GM19238 (cell line): Measurements from ENCODE around the gene DIS3L2.
"Not testable (repeated sequence)": the region's sequence is repeated elsewhere in the genome, so short reads cannot be mapped to it uniquely, and the experiment has no call there.

ENCODE experiments used
- DNase-seq: peaks from one replicate; pipeline ENCODE4 v3.0.0; 2011; ENCODE audit warnings: low spot score; ENCODE audit not compliant: insufficient read length

DIS3L2 gene

DNA sequence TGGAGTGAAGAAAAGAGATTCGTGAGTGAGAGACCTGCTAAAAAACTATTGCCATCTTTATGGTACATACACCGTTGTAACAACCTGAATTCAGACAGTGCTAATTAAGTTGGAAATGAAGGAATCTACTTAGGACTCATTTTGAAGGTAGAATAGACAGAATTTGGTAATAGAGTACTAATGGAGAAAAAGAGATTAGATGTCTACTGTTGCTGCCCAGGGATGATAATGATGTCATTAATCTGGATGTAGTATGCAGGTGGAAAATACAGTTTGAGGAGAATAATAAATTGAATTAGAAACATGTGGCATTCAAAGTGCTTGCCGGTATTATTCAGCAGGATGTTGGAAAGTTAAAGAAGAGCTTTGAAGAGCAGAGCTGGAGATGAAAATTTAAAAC lies 44.7 kb downstream of the DIS3L2 start:
- DNase-seq = no peak

DNA sequence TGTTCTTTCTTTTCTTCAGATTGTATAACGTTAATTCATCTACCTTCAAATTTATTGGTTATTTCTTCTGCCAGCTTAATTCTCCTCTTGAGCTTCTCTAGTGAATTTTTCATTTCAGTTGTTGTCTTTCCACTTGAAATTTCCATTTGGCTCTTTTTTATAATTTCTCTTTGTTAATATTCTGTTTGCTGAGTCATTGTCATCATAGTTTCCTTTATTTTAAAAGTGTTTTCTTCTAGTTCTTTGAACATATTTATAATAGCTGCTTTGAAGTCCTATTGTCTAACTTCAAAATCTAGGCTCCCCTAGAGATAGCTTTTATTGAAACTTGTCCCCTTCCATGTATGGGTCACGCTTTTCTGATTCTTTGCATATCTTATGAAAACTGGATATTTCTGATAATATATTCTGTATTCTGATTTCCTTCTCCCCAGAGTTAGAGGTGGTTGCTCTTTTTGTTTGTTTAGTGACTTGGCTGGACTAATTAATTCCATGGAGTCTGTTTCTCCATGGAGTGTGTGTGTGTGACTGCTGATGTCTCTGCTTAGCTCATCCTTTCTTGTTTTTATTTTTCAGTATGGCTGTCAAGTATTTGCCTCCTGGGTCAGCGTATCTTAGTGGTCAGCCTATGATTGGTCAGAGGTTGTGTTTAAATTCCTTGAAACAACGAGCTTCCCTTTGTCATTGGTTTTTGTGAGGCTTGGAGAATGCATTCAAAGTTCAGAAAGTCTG lies 47.6 kb downstream of the DIS3L2 start:
- no peak for DNase-seq

DNA sequence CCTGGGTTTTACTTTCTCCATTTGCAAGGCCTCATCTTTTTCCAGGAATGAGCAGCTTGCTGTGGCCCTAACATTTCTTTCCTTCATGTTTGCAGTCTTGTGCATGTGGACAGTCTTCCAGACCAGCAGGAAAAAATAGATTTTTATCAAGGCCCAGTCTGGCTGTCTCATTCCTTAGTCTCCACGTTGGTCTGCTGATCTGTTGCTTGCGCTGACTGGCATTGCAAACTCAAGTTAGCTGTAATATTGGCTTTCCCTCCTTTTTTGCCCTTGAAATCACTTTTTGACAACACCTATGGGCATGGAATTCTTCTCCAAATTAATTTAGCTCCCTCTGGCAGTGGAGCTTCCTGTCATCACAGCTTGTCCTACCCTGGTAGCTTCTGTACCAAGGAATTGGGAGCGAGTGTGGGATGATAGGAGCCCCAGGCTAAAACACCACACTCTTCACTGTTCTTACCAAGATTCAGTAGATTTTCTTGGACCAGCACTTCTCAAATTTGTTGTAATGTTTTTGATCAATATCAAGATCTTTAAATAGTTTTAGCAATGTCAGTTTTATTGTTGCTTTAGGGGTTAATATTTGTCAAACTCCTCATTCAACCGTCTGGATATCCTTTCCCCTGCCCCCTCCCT lies 48.2 kb downstream of the DIS3L2 start:
- DNase-seq = no peak

DNA sequence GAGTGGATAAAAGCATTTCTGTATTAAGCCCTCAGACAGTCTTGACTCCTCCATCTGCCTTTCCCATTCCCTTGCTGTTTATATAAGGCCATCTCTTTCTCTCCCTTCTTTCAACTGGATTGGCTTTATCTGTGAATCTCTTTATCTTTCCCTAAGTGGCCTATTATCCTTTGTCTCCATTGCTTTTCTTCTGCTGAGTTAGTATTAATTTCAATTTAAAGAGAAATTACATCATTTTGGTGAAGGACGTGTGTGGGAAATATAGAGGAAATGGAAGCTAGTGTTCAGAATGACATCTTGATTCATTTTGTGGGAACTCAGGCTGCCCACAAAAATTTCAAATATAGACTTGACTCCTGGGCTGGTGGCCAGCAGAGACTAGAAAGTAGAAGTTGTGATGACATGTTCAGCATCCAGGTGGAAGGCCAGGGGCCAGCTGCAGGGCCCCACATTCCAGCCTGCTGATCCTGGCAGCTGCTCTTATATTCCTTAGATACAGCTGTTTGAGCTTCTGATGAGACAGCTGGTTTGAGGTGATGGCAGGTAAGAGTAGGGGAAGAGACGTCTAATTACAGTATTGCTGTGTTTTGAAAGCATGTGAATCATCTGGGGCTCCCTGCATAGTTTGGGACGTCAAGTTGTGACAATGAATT lies 52.3 kb downstream of the DIS3L2 start:
- no peak for DNase-seq

DNA sequence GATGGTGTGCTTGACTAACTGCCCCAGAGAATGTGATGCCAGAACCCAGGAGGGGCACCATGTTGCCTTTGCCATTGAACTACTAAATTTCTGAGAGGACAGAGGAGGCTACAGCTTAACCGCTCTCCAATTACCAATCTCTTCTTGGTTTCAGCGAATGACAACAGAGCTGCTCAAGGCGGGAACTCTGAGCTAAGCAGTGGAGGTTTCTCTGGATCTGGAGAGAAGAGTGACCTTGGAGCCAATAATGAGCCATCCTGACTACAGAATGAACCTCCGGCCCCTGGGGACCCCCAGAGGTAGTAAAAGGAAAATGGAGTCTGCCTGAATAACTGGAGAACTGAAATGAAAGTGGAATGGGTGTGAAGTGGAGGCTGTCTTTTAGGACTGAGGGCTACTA lies 53.2 kb downstream of the DIS3L2 start:
- DNase-seq = no peak

DNA sequence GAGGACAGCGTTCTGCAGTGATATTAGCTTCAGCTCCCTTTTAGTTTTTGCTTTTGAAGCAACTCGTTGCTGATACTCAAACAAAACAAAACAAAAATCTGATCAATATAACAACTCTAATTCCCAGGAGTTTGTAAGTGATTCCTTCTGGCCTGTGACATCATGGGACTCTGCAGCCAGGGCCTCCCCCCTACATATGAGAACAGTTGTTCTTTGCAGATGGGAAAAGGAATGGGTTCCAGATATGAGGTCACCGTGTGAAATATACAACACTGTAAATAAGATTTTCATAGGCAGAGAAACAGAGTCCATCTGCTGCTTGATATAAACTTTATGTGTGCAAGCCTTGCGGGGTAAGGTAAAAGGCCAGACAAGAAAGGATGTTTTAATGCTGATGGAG lies 56.7 kb downstream of the DIS3L2 start:
- DNase-seq = no peak

DNA sequence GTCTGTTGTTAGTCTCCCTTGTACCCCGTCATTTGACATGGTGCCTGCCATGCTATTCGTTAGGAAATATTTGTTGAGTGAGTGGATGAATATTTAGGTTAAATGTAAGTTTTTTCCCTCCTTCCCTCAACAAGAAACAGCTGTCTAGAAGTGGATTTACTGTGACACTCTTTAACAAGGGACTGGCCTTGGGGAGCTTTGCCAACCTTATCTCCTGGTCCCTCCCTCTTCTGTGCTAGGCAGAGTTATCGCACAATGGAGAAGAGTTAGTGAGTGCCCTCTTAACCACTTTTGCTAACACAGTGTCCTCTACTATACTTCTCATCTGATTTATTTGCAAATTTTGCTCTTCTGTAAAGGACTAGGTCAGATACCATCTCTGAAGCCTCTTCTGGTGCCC lies 61.2 kb downstream of the DIS3L2 start:
- DNase-seq = no peak

DNA sequence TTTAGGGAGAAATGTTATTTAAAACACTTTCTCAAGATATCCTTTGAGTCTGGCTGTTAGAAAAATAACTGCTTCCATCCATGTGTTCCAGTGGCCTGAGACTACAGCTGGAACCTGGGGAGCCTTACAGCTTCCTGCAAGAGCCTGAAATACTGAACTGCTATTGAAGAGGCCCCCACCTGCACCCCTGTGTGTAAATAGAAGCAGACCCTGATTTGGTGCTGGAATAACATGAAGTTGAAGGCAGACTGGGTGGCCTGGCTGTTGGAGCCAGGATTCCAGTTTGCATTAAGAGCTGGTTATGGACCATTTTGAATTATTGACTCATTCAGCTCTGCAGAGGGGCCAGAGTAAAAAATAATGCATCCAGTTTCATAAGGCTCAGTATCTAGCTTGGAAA lies 61.9 kb downstream of the DIS3L2 start:
- no peak for DNase-seq

DNA sequence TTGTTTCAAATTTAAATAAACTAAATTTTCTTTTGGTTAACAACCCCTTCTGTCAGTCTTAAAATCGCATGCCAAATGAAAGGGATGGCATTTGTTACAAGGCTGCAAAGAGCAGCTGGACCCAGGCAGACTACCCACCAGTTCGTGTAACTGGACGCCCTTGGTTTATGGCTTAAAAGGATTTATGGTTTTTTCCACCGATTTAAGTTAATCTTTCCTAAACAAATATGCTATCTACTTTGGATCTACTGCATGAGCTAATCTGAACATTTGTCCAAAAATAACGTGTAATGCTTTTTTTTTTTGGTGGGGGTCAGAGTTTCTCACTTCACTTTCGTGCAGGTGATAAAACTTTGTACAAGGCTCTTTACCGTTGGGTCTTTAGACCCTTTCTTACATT lies 62.9 kb downstream of the DIS3L2 start:
- DNase-seq = no peak

DNA sequence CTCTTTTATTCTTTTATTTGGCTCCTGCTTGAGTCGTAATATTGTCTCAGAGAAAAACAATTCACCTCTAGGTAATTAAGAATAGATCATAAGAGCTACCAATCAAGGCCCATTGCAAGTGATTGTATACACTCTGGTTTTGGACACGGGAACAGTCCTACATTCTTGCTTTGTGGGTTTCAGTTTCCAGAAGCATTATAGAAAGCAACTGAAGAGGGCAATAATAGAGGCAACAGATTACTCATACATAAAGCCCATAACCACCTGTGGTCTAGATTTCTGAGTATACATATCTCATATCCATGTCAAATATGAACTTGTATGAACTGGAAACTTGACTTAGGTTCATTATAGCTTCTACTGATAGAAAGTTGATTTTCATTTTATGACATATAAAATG lies 65.4 kb downstream of the DIS3L2 start:
- peak; percentile 32 for DNase-seq

DNA sequence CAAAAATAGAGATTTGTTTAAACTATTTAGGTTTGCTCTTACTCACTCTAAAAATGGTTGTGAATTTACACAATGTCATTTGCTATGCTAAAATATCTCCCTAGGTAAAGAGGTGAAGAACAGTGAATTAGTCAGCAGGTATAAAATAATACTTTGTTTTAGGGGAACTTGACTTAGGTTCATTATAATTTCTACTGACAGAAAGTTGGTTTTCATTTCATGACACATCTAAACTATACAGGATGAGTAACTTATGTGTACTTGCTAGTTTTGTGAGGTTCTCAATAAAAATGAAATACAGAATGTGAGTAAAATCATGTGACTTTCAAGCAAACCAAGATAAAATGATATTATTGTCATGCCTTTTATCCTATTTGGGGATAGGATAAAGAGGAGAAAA lies 66.0 kb downstream of the DIS3L2 start:
- DNase-seq = no peak

DNA sequence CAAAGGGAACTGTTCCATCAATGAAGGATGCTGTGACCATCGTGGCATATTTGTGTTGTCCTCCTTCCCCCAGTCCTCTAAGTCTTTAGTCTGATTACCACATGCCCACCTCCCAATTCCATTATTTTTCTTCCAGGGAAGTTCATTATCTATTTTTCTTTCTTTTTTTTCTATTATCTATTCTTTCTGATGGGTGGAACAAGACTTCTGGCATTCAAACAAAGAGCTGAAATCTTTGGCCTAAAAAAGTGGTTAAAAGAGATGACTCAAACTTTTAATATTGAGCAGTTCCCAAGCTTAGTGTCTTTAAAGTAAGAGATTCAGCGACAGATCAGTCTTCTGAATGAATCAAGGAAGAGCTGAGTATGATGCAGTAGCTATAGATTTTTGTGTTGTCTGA lies 66.6 kb downstream of the DIS3L2 start:
- no peak for DNase-seq

DNA sequence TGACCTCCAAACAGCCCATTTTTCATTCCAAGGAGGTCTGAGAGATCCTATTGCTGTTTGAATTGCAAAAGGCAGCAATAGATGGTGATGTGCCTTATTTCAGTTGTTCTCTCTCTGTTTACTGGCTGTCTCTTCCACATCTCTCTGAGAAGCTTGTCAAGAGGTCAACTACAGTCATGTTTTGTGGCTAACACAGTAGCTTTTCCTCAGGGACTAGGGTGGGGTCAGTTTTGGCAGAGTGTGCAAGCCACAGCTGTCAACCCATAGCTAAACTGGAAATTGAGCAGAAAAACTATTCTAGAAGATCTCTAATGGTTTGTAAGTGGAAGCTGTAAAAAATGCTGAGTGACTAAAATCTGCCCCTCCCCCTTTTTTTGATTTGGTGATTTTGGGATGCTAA lies 67.1 kb downstream of the DIS3L2 start:
- no peak for DNase-seq

DNA sequence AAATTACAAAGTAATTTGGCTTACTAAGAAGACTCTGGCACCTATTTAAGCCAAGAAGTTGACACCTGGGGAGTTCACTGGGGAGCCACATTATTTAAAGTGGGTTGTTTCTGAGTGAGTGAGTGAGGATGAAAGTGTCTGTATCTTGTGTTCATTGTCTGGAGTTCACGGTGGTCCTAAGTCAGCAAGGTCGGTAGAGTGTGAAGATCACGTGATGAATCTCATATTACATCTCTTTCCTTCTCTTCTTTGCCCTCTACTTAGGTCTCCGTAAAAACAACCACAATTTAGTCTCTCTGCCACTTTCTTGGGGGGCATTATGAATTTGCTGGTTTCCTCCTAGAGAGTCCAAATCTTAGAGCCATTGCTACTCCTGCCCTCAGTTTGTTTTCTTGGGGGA lies 67.8 kb downstream of the DIS3L2 start:
- DNase-seq = no peak

DNA sequence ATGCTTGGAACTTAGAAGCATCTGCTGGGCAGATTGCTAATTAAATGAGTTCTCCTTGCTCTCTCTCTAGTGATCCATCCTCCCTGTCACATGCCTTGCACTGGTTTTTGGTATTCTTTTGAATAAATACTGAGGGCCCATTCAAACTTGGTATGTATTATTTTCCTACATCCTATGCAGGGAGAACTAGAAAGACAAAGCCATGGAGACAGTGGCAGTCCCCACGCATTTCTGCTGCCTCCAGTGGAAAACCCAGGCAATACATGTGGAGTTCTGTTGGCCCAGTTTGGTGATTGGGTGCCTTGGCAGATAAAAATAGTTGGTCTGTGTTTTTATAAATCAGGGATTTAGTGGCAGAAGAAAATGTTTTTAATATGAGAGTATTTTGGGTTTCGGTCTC lies 68.7 kb downstream of the DIS3L2 start:
- no peak for DNase-seq

DNA sequence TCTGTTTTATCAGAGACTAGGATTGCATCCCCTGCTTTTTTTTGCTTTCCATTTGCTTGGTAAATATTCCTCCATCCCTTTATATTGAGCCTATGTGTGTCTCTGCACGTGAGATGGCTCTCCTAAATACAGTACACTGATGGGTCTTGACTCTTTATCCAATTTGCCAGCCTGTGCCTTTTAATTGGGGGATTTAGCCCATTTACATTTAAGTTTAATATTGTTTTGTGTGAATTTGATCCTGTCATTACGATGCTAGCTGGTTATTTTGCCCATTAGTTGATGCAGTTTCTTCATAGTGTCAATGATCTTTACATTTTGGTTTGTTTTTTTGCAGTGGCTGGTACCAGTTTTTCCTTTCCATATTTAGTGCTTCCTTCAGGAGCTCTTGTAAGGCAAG lies 73.8 kb downstream of the DIS3L2 start:
- DNase-seq = not testable (repeated sequence)

DNA sequence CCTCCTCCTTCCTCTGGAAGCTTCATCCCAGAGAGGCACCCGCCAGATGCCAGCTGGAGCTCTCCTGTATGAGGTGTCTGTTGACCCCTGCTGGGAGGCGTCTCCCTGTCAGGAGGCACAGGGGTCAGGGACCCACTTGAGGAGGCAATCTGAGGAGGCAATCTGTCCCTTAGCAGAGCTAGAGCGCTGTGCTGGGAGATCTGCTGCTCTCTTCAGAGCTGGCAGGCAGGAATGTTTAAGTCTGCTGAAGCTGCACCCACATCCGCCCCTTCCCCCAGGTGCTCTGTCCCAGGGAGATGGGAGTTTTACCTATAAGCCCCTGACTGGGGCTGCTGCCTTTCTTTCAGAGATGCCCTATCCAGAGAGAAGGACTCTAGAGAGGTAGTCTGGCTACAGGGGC lies 75.4 kb downstream of the DIS3L2 start:
- DNase-seq = not testable (repeated sequence)

DNA sequence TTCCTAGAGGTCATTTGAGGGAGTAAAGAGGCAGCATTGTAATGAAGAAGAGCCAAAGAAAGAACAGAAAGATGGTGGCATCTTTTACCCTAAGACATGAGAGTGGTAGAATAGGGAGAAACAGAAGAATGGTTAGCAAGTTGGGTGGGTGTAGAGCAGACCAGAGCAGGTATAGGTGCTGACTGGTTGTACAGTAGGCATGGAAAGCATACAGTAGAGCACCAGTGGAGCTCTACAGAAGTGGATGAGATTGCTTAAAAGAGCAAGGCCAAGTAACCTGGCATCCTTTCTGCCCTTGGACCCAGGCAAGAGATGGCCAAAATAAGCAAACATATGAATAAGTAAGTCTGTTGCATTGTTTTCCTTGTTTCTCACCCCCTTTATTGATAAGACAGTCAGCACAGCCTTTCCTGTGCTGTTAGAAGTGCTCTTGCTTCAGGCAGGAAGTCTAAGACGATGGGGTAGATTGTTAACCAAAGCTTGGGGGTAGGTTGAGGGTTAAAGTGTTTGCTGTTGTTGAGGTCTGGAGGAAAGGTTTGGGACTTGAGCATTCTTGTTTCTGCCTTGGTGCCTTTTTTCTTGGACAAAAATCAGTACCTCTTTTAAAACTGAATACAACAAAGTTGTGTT lies 76.9 kb downstream of the DIS3L2 start:
- no peak for DNase-seq

DNA sequence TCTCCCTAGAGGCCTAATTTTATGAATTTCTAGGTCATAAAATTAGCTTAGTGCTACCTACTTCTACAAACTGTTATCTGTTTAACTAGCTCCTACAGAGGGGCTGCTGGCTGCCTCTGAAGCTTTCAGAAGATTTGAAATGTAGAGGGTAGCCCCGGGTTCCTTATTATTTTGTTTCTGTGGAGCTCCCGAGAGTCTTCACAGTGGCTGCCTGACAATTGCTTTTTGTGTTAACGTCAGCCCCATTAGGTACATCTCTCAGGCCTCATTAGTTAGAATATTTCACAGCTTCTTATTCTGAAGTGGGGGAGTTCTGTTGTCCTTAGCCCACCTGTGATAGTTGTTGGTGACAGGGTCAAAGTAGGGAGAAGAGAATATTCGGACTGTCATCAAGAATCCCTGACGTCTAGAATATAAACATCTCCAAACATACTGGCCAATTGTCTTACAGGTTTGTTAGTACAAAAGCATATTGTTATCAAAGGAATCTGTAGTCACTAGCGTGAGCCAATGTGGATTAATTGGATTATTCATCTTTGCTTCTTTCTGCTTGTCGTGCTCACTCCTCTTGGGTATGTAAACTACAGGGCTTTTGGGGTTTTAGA lies 77.5 kb downstream of the DIS3L2 start:
- DNase-seq = no peak

DNA sequence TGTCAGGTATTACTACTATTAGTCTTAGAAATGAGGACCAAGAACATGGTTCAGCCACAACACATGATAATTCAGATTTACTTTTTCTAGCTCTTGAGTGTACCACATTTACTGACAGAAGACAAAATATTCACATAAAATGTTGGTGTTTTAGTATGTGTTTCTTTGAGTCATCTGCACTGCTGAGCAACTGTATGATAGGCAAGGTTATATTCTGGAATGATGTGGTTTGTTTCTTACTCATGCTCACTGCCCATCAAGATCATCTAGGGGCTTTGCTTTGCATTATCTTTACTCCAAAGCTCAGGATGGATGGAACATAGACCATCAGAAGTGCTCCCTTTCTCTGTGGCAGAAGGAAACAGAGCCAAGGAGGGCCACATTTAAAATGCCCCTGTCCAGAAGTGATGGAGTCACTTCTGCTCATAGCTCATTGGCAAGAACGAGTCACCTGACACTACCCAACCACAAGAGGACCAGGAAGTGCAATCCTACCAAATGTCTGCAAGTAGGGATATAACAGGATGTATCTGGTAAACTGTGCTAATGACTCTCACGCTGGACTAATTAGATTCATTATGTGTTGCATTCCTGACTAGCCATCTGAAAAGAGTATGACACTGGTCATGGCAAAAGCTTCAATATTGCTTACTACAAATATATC lies 81.5 kb downstream of the DIS3L2 start:
- DNase-seq = no peak

DNA sequence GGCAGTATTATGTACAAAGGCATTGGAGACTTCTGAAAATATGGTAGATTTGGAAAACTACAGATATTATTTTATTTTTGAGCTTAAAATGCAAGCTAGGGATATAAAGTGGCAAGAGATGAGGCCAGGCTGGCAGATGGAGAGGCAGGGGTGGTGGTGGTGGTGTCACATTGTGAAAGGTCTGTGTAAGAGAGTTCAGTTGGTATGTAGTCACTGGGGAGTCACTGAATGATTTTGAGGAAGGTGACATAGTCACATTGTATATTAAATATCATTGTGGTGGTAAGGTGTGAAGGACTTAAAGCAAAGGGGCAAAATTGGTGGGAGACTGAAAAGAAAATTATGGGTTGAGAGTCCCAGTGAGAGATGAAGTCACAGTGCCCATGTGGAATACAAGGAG lies 82.5 kb downstream of the DIS3L2 start:
- no peak for DNase-seq
